ENCODE data around the gene ARIH2.

The ARIH2 gene

GRCh38 chr3:48997102-48997635, 78.5 kb downstream of the ARIH2 start:
- no peak for DNase-seq (ENCODE audit: low spot score)
- no peak for TF ChIP-seq CTCF (IDR thresholded peaks at IDR 0.05; ENCODE audit: extremely low read depth, insufficient read depth, missing control alignments)
- in situ Hi-C loops (cut with MboI; ENCODE audit: low pct_unique_long_range_greater_than_20kb, low sequenced_read_pairs, unreplicated experiment) = no loop called here

GRCh38 chr3:48997714-48998637, 79.3 kb downstream of the ARIH2 start:
- no peak for TF ChIP-seq CTCF (IDR thresholded peaks at IDR 0.05; ENCODE audit: extremely low read depth, insufficient read depth, missing control alignments)
- no peak for DNase-seq (ENCODE audit: low spot score)
- in situ Hi-C loops (cut with MboI; ENCODE audit: low pct_unique_long_range_greater_than_20kb, low sequenced_read_pairs, unreplicated experiment) = no loop called here

GRCh38 chr3:48999085-48999858, 80.6 kb downstream of the ARIH2 start:
- no peak for TF ChIP-seq CTCF (IDR thresholded peaks at IDR 0.05; ENCODE audit: extremely low read depth, insufficient read depth, missing control alignments)
- in situ Hi-C loops (cut with MboI; ENCODE audit: low pct_unique_long_range_greater_than_20kb, low sequenced_read_pairs, unreplicated experiment) = no loop called here
- no peak for DNase-seq (ENCODE audit: low spot score)

- DNase-seq (ENCODE audit: low spot score) = no peak
- in situ Hi-C loops (cut with MboI; ENCODE audit: low pct_unique_long_range_greater_than_20kb, low sequenced_read_pairs, unreplicated experiment) = no loop called here
These were observed 82.5 kb downstream of the ARIH2 start for GRCh38 chr3:49001155-49001554.

GRCh38 chr3:49004352-49005302, 86.0 kb downstream of the ARIH2 start:
- no peak for TF ChIP-seq CTCF (IDR thresholded peaks at IDR 0.05; ENCODE audit: extremely low read depth, insufficient read depth, missing control alignments)
- DNase-seq (ENCODE audit: low spot score) = no peak
- in situ Hi-C loops (cut with MboI; ENCODE audit: low pct_unique_long_range_greater_than_20kb, low sequenced_read_pairs, unreplicated experiment) = no loop called here

More at GRCh38 chr3:49001155-49001554, 82.5 kb downstream of the ARIH2 start:
- no peak for TF ChIP-seq CTCF (IDR thresholded peaks at IDR 0.05; ENCODE audit: extremely low read depth, insufficient read depth, missing control alignments)
